ENCODE results near the gene RFX8. TPM values are rescaled to one million over a fixed set of nuclear protein-coding genes. Genes with fewer than 3 reads are reported as not detected.
"Not testable (repeated sequence)": the region's sequence is repeated elsewhere in the genome, so short reads cannot be mapped to it uniquely, and the experiment has no call there.

RFX8 gene
- total RNA-seq, 1 donor from 2014 or later: 1.6 TPM

- DNase-seq (ENCODE audit: extremely low read depth, low read depth, low spot score): no peak
Observed at GRCh38 chr2:101486994-101487393, 12.1 kb upstream of the RFX8 start.

- DNase-seq (ENCODE audit: extremely low read depth, low read depth, low spot score): no peak
Observed at GRCh38 chr2:101486258-101486701, 11.4 kb upstream of the RFX8 start.

- no peak for DNase-seq (ENCODE audit: extremely low read depth, low read depth, low spot score)
Observed at GRCh38 chr2:101485856-101486255, 10.9 kb upstream of the RFX8 start.

GRCh38 chr2:101480764-101481163 is 5.9 kb upstream of the RFX8 start:
- DNase-seq (ENCODE audit: extremely low read depth, low read depth, low spot score): no peak

DNA sequence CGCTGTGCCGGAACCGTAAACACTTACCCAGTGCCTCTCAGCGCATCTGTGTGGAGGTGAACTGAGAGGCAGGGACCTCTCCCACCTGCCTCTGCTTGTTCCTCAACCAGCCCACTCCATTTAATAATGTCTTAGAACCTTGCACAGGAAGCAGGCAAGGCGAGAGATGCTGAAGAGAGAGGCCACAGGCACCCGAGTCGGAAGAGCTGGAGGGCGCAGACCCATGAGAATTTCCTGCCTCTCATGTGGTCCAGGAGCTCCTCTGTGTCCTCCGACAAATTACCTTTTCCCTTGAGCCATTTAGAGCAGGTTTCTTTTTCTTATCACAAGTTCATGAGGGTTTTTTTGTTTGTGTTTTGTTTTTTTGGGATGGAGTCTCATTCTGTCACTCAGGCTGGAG is 4.9 kb upstream of the RFX8 start:
- DNase-seq (ENCODE audit: extremely low read depth, low read depth, low spot score): no peak

- DNase-seq (ENCODE audit: extremely low read depth, low read depth, low spot score): no peak
Observed at GRCh38 chr2:101479328-101479727, 4.4 kb upstream of the RFX8 start.

DNA sequence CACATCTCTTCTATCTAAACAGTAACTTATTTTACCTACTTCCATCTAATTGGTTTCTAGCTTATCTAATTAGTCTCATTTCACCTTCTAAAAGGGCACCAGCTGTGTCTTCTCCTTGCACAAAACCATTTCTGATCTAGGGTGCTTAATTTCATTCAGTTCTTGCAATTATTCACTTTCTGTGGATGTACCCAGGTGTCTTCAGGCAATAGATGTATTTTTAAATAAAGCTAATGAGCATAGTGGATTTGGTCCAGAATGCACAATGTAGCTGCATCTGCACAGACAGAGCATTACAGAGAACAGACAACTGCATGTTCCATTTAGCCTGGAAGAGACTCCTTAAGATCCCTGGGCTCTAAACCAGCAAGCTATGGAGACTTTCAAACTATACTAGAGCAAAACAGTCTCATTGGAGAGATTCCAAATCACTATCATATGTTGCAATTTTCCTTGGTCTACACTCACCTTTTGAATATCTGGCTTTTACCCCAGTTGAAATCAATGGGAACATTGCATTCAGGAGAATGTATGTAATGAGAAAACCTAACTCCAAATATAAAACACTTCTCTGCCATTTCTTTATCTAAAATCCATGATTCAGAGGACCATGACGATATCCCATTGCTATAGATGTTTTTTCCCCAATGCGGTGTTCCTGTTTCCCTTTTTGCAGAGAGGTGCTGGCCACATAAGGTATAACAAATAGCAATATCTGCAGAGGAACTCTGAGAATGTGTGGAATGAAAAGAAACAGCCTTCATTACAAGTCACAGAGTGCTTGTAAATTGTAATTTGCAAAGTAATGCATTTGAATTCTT is 3.5 kb upstream of the RFX8 start:
- no peak for DNase-seq (ENCODE audit: extremely low read depth, low read depth, low spot score)

DNA sequence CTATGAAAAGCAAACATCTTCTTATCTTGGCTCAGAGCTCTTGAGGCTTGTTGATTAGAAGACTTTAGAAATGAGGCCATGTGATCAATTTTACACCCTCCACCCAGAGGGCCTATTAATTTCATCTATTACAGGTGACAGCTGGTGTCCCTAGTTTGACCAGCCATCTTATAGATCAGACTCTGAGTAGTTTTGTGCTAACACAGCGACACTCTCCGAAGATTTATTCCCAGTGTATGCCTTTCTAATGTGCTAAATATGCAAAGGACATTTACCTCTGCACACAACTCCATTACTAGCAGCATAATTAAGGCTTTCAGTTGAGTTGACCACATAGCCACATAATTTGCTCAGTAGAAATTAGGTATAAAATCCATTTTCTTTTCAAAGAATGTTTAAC is 2.6 kb upstream of the RFX8 start:
- DNase-seq (ENCODE audit: extremely low read depth, low read depth, low spot score): no peak

DNA sequence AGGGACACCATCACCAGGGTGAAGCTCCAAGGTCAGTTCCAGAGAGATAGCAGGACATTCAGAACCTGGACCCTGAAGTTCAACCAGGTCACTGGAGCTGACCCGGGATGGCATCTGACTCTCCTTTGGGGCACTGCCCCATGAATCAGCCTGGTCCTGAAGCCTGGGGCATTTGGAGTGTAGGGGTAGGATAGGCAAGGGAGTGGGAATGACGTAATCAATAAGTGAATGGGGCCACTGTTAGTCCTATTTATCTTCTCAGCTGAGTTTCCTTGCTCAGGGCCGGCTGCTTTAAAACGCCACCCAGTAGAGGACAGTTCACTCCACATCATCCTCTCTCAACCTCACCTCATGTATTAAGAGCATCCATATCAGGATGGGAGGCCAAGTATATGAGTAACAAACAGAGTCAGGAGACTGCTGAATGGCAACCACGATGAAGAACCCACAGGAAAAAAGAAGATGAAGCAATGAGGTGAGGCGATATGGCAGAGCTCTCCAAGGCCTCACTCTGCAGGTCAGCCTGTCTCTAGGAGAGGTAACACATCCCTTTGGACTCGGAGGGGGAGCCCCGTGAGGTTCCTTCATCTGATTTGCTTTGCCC is 1.8 kb upstream of the RFX8 start:
- no peak for DNase-seq (ENCODE audit: extremely low read depth, low read depth, low spot score)

DNA sequence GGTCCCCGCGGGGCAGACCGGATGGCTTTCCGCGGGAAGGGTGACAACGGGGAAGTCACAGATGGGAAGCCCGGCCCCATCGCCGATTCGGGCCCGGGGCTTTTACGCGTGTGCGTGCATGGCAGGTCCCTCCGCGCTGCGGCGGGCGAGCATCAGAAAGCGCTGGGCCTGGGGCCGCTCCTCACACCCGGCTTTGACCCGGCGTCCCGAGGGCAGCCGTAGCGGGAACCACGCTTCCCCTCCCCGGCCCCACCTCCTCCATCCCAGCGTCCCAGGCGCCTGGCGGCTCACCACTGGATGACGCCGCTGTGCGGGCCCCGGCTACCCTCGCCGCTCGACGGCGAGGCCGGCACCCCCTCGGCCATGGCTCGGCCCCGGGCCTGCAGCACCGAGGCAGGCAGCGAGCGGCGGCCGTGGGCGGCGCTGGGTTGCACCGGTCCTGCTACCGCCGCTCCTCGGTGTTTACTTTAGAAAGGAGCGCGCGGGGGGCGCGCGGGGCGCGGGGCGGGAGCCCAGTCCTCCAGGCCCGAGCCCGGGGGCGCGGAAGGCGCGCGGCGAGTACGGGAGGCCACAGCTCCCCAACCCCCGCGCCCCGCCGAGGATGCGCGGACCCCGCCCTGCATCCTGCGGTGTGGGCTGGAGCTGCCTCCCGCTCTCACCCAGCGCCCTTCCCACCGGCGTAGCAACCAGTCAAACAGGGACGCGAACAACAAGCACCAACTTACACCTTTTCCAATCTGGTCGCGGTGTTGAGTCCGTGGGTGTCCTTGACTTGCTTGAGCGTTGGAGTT is 806 bp downstream of the RFX8 start:
- DNase-seq (ENCODE audit: extremely low read depth, low read depth, low spot score): no peak

- no peak for DNase-seq (ENCODE audit: extremely low read depth, low read depth, low spot score)
Observed at GRCh38 chr2:101473591-101473910, 1.4 kb downstream of the RFX8 start.

- no peak for DNase-seq (ENCODE audit: extremely low read depth, low read depth, low spot score)
Observed at GRCh38 chr2:101469863-101470262, 5.0 kb downstream of the RFX8 start.

- DNase-seq (ENCODE audit: extremely low read depth, low read depth, low spot score): no peak
Observed at GRCh38 chr2:101467306-101467705, 7.6 kb downstream of the RFX8 start.

DNA sequence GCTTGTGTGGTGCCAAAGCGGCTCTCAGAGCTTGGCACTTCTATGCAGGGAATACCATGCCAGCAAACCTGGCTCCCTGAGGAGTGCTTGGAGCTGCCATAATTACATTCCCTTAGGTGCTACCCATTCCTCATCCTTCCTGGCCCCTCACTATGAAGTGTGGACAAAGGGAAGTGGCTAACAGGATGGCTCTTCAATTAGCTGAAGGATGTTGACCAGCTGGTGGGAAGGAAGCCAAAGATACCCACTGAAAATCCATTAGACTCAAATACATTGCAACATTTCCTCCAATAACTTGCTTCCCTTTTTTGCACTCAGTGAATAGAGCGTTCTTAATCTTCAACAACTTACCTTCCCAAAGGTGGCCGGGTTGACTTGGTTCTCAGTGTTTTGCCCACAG is 8.5 kb downstream of the RFX8 start:
- no peak for DNase-seq (ENCODE audit: extremely low read depth, low read depth, low spot score)

GRCh38 chr2:101464841-101465240 is 10.1 kb downstream of the RFX8 start:
- DNase-seq (ENCODE audit: extremely low read depth, low read depth, low spot score): no peak

- peak; percentile 97 for DNase-seq (ENCODE audit: extremely low read depth, low read depth, low spot score)
Observed at GRCh38 chr2:101463911-101464641, 10.8 kb downstream of the RFX8 start.

DNA sequence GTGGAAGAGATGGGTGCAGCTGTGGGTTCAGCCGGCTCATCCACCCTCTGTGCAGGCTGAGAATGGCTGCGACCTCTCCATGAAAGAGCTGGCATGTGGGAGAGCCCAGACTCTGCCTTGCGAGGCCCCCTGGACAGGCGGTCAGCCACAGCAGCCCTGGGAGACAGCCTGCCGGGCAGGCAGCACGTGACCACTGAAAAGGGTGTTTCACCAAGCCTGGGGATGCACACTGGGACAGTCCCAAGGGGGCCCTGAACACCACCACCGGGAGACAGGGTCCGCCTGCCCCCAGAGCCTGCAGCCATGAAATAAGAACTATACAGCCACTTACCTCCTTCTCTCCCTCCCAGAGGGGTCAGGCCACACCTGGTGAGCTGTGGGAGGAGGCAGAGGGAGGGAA is 11.5 kb downstream of the RFX8 start:
- no peak for DNase-seq (ENCODE audit: extremely low read depth, low read depth, low spot score)

GRCh38 chr2:101461381-101461780 is 13.5 kb downstream of the RFX8 start:
- no peak for DNase-seq (ENCODE audit: extremely low read depth, low read depth, low spot score)

GRCh38 chr2:101454408-101454807 is 20.5 kb downstream of the RFX8 start:
- DNase-seq (ENCODE audit: extremely low read depth, low read depth, low spot score): not testable (repeated sequence)

DNA sequence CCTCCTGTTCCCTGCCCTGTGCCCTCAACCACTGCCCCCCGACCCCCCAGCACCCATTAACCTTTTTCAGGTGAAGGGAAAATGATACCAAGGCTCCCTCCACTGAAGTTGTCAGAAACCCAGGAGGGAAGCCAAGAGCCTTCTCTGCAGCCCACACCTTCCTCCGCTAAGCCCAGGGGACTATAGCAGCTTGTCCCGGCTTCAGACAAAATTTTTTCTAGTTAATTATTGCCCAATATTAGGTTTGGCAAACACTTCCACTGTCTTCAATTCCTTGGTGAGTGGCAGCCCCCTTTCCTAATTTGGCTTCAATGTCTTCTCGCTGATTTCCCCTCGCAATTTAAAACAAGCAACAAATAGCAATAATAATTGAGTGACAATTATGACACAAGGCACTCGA is 23.9 kb downstream of the RFX8 start:
- no peak for DNase-seq (ENCODE audit: extremely low read depth, low read depth, low spot score)

DNA sequence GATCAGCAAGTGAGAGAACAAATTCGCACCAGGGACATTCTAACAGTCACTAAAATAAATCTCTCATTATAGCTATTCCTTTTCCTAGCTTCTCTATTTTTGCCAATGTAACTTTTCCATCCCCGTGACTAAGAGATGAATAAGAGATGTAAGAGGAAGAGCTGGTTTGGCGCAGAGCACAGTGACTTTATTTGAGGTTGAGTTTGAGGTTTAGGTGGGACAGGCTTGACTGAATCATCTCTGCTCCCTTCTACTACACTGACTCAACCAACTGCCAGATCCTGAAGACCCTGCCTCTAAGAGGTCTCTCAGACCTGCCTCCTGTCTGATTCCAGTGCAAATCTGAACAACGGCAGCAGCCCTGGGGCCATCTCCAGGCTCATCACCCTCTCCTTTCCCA is 28.0 kb downstream of the RFX8 start:
- DNase-seq (ENCODE audit: extremely low read depth, low read depth, low spot score): no peak

Data from glomerular endothelial cell (primary cell).